TTC549 (cell line): ENCODE results near the gene NR1D1.

Experiments used
- FAIRE-seq: peaks from 2 replicates; lab custom pipeline; 2012; peaks lifted over from hg19 to GRCh38; lab: Jason Lieb, UNC

Gene NR1D1

GRCh38 chr17:40075201-40075941 is 25.0 kb downstream of the NR1D1 start:
- FAIRE-seq = no peak

DNA sequence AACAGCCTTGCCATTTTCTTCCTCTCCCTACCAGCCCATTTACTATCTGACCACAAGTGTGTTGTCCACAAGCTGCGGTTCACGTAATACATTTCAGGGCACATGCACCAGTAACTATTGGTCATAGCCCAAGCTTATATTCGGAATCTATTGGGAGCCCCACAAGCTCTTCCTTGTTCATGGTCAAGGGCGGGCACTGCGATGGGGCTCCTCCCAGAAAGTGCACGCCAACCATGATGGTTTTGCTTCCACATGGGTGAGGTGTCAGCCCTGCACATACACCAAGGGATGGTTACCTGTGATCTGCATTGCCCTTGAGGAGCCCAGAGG is 25.6 kb downstream of the NR1D1 start:
- no peak for FAIRE-seq

- FAIRE-seq = no peak
Observed at GRCh38 chr17:40074175-40074512, 26.2 kb downstream of the NR1D1 start.

GRCh38 chr17:40073454-40074174 is 26.8 kb downstream of the NR1D1 start:
- no peak for FAIRE-seq

DNA sequence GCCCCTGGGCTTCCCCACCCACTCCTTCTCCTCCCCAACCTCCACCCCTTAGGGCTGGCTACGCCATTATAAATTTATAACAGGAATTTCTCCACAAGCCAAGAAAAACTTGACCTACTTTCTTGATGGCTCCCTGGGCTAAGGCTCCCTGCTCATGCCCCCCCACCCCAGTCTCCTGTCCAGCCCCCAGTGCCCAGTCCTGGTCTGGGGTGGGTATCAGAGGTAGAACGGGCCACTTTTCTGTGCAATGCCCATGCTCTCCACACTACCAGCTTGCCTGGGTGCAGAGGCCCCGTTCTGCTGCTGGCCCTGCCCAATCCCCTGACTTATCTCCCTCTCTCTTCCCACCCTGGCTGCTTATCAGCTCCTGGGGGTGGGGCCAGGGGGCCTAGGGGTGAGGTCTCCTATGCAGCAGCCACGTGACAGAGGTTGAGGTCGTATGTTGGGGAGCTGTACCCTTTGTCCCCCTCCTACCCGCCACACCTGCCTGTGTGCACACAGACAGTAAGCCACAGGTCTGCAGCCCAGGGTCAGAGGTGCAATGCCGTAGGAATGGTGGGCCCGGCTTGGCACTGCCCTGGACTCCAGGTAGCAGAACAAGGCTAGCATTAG is 27.5 kb downstream of the NR1D1 start:
- no peak for FAIRE-seq

DNA sequence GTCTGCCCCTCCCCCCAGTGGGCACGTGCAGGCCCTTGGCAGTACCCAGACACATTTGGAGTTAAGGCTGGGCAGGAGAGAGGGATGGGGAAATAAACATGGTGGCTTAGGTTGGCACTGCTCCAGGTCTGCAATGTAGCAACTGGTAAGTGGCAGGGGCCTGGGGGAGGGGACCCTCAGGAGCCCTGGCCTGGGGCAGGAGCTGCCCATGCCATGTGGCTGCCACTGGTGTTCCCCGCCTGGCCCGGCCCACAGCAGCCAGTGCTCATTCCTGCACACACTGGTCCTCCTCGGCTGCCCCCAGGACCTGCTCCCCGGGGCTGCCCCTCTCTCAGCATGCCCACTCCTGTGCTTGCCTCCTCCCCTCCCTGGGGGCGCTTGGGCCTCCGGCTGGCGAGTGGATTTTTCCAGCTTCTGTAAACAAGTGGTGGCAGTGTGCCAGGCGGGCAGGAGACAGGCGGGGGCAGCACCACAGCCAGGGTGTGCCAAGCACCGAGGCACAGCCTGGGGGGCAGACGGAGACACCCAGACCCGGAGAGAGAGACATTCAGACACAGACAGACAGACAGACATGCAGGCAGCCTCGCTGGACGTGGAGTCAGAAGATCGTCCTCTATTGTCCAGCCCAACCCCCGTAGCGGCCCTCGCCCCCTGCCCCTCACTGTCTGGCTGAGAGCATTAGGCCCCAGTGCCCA is 28.2 kb downstream of the NR1D1 start:
- FAIRE-seq = no peak

DNA sequence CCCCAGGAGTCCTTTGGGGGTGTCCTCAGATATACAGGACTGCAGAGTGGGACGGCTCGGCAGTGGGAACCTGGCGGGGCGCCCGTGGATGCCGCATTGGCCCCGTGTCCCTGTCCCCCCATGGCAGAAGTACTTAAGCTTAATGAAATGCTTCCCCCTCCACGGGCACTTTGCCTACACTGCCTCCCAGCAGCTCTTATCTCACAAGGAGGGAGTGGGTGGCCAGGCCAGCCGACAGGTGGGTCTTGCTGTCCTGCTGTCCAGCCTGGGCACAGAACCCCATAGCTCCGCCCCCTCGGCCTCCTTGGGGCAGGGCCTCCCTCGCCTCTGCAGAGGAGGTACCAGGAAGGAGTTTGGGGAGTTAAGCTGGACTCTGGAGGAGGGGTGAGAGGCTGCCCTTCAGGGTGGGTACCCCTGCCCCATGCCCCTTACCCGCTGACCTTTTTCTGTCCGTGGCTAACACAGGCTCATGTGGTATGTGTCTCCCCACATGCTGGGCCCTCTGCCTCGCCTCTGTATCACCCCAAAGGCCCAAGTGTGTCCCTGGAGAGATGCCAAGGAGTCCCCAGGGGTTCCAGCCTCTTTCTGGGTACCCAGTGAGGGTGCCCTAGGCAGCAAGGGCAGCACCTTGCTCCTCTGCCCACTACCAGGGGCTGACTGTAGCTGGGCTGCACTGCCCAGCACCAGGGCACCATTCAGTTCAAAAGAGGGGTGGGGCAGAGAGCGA is 28.9 kb downstream of the NR1D1 start:
- FAIRE-seq = no peak

- FAIRE-seq = no peak
Observed at GRCh38 chr17:40070709-40071312, 29.6 kb downstream of the NR1D1 start.

DNA sequence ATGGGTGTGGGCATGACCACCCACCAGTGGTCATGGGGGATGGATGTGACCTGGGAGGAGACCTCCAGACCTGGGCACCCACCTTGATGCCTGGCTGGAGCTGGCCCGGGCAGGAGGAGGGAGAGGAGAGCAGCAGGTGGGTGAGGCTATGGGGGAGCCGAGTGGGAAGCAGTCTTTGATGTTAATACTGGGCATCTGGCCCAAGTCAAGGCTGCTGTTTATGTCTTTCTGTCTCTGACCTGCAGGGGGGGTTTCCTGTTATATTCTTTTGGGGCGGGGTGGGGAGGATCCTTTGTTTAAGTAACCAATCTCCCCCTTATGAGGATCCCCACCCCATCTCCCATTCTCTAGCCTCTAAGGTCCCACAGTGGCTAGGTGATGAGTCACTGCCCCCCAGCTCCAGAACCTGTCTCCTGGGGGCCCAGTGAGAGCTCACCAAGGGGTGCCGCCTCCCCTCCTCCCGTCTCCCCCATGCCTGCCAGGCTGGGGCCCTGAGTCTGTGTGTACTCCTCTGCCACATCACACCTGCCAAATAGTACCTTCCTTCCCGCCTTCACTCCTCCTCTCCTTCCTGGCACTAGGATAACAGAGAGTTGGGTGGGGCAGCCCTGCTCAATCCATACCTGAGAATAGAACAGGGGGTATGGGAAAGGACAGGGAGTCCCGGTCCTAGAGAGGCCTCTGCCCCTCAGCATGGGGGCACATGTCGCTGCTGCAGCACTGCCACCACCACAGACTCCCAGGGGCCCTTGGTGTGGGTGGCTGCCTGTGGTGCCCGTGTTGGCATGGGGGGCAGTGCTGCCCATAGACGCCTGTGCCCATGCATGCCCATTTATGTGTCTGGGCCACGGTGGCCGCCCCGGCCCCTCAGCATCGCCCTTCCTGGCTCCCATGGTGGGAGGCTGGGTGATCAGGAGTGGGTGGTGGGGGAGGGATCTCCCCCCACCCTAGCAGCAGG is 30.4 kb downstream of the NR1D1 start:
- FAIRE-seq = no peak

DNA sequence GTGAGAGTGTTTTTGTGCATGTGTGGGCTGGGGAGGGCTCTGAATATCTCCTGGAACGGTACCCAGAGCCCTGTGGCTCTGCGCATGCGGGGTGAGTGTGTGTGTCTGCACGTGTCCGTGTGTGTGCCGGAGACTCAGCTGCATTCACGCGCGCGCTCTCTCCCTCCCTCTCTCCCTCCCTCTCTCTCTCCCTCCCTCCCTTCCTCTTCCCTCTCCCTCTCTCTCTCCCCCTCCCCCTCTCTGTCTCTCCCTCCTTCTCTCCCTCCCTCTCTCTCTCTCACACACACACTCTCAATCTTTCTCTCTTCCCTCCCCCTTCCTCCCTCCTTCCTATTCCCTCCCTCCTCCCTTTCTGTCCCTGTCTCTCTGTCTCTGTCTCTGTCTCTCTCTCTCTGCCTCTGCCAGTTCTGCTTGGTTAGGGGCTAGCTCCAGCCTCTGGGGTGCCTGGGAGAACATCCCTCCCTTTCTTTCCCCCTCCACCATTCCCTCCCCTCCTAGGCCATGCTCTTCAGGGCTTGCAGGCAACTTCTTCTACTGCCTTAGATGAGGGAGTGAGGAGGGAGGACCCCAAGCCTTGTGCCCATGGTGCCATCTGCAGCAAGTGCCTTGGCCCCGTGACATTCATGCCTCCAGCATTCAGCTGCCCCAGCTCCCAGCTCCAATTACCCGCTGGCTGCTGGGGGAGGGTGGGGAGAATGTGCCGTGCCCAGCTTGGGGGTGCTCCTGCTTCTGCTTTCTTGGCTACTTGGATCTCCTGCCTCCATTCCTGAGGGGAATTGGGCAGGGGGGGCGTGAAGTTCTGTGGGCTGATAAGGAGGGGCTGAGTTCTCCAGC is 31.3 kb downstream of the NR1D1 start:
- FAIRE-seq = no peak

GRCh38 chr17:40068584-40068916 is 31.8 kb downstream of the NR1D1 start:
- no peak for FAIRE-seq

GRCh38 chr17:40068129-40068581 is 32.2 kb downstream of the NR1D1 start:
- FAIRE-seq = no peak

DNA sequence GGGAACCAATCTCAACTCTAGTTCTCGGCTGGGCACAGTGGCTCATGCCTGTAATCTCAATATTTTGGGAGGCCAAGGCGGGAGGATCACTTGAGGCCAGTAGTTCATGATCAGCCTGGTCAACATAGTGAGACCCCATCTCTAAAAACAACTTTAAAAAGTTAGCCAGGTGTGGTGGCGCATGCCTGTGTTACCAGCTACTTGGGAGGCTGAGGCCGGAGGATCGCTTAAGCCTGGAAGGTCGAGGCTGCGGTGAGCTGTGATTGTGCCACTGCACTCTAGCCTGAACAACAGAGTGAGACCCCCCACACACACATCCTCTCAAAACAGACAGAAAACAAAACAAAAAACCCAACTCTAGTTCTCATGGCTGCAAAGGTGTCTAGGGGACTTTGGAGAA is 32.7 kb downstream of the NR1D1 start:
- no peak for FAIRE-seq

- FAIRE-seq = no peak
Observed at GRCh38 chr17:40065769-40066510, 34.4 kb downstream of the NR1D1 start.

DNA sequence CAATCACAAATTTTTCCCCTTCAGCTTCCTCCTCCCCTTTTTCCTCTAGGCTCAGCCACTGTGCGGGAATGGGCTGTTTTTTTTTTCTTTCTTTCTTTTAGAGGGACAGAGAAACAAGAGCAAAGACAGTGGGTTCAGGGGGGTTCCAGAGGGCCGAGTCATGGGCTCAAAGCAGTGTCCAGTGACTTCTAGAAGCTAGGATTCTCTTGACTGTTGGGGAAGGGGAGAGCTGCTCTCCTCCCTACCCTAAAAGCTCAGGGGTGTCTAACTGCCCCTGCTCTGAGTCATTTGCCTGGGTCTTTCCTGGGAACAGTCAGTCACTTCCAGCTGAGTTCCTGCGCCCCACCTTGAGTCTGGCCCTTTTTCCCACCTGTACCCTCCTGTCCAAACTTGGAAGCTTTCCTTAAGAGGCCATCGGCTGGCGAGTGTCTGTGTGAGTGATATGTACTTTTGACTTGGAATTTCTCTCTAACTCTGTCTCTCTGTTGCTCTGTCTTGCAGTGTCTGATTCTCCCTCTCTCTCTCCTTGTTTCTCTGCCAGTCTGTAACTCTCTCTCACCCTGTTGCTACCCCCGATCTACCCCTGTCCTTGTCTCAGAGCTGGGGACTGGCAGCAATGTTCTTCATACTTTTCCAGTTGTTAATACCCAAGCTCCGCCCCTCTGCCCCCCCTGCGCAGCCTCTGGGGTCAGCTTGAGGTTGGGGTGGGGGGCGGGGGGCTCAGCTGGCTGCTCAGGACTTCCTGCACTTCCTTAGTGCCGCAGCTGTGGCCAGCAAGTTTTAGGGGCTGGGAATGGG is 35.2 kb downstream of the NR1D1 start:
- FAIRE-seq = no peak

DNA sequence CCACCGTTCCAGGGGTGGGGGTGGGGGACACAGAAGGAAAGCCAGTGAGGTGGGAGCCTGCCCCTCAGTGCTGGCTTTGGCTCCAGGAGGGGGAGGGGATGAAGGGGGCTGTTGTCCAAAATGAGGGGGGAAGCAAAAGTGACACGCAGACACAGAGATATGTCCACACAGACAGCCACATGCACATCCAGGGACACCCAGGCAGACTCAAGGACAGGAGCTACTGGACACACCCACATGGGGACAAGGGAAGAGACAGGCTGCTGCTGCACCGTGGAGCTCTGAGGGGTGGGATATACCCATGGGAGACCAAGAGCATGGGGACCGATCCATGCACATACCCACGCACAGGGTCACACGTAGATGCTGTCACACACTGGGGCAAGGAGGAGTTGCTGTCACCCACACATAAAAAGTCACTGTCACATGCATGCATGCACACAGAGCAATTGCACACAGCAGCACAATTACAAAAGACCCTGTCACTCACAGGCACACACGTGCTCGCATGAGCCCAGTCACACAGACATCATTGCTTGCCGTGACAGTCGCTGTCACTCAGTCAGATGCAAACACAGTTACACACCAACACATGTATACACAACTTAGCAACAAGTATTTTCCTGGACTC is 36.4 kb downstream of the NR1D1 start:
- FAIRE-seq = no peak

GRCh38 chr17:40063187-40063771 is 37.1 kb downstream of the NR1D1 start:
- FAIRE-seq = no peak
